ENCODE data around the gene DCBLD2.

- TF ChIP-seq CTCF (IDR thresholded peaks at IDR 0.05) (no peak), POLR2A (IDR thresholded peaks at IDR 0.05) (no peak)
Observed at GRCh38 chr3:98791341-98792325, 109.9 kb downstream of the DCBLD2 start.
